ENCODE measurements around the gene GFPT1.

The GFPT1 gene

DNA sequence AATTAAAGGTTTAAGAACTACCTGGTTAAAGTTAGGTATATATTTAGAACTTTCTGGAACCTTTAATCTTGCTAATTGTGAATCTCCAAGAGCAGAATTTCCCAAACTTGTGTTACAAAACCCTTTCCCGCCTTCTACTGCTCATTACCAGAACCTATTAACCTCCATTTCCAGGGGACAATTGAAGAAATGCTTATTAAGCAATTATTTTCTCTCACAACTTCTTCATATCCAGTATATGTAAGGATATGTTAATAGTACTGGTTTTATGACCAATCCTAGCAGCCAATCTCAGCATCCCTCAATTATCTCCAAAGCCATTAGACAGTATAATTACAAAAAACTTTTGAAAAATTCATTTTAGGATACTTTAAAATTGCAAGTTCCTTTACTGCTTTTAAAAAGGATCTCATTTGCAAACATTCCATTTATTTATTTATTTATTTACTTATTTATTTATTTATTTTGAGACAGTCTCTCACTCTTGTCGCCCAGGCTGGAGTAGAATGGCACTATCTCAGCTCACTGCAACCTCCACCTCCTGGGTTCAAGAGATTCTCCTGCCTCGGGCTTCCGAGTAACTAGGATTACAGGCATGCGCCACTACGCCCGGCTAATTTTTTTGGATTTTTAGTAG is 3.7 kb downstream of the GFPT1 start:
- H3K27ac ChIP-seq (ENCODE audit: low read depth, low read length, severe bottlenecking), result no peak overlapping the region
- WGBS, 2 experiments (ENCODE audit: insufficient coverage in 2 of 2), result 100% methylated on average over 1 of the region's 7 CpGs
- H3K4me3 ChIP-seq (ENCODE audit: extremely low read depth, insufficient read depth, low read length, poor library complexity, severe bottlenecking), result no peak overlapping the region

GRCh38 chr2:69382547-69382946 is 4.5 kb downstream of the GFPT1 start:
- 83 to 100% methylated on average over 1 to 2 of the region's 2 CpGs for WGBS, 2 experiments (ENCODE audit: insufficient coverage in 2 of 2)
- peaks cover 34% of the 10 kb centered on the region for H3K36me3 ChIP-seq (ENCODE audit: control insufficient read depth, insufficient read depth, low read length)
- H3K4me1 ChIP-seq (ENCODE audit: control insufficient read depth, insufficient read depth, low read length, poor library complexity, severe bottlenecking), result peaks cover 4% of the 10 kb centered on the region
- H3K4me3 ChIP-seq (ENCODE audit: extremely low read depth, insufficient read depth, low read length, poor library complexity, severe bottlenecking), result no peak overlapping the region
- no peaks in the 10 kb centered on the region for H3K9me3 ChIP-seq (ENCODE audit: control insufficient read depth, low read length)
- H3K27ac ChIP-seq (ENCODE audit: low read depth, low read length, severe bottlenecking), result no peak overlapping the region

More for the DNA sequence above, 3.7 kb downstream of the GFPT1 start:
- Histone ChIP-seq H3K36me3 (ENCODE audit: control insufficient read depth, insufficient read depth, low read length) (peaks cover 34% of the 10 kb centered on the region), H3K4me1 (ENCODE audit: control insufficient read depth, insufficient read depth, low read length, poor library complexity, severe bottlenecking) (peaks cover 4% of the 10 kb centered on the region), H3K9me3 (ENCODE audit: control insufficient read depth, low read length) (no peaks in the 10 kb centered on the region)

GRCh38 chr2:69381337-69381737 is 5.7 kb downstream of the GFPT1 start:
- WGBS, 2 experiments (ENCODE audit: insufficient coverage in 2 of 2), result 80 to 100% methylated on average over 1 of the region's 1 CpG
- no peaks in the 10 kb centered on the region for H3K9me3 ChIP-seq (ENCODE audit: control insufficient read depth, low read length)
- peaks cover 4% of the 10 kb centered on the region for H3K4me1 ChIP-seq (ENCODE audit: control insufficient read depth, insufficient read depth, low read length, poor library complexity, severe bottlenecking)
- no peak overlapping the region for H3K27ac ChIP-seq (ENCODE audit: low read depth, low read length, severe bottlenecking)
- H3K4me3 ChIP-seq (ENCODE audit: extremely low read depth, insufficient read depth, low read length, poor library complexity, severe bottlenecking), result no peak overlapping the region
- H3K36me3 ChIP-seq (ENCODE audit: control insufficient read depth, insufficient read depth, low read length), result peaks cover 34% of the 10 kb centered on the region

- Histone ChIP-seq H3K27ac (ENCODE audit: low read depth, low read length, severe bottlenecking) (no peak overlapping the region), H3K9me3 (ENCODE audit: control insufficient read depth, low read length) (no peaks in the 10 kb centered on the region), H3K36me3 (ENCODE audit: control insufficient read depth, insufficient read depth, low read length) (peaks cover 41% of the 10 kb centered on the region), H3K4me3 (ENCODE audit: extremely low read depth, insufficient read depth, low read length, poor library complexity, severe bottlenecking) (no peak overlapping the region), H3K4me1 (ENCODE audit: control insufficient read depth, insufficient read depth, low read length, poor library complexity, severe bottlenecking) (peaks cover 4% of the 10 kb centered on the region)
- 97 to 98% methylated on average over 8 to 9 of the region's 12 CpGs for WGBS, 2 experiments (ENCODE audit: insufficient coverage in 2 of 2)
These were observed 6.7 kb downstream of the GFPT1 start for GRCh38 chr2:69380072-69380917.

DNA sequence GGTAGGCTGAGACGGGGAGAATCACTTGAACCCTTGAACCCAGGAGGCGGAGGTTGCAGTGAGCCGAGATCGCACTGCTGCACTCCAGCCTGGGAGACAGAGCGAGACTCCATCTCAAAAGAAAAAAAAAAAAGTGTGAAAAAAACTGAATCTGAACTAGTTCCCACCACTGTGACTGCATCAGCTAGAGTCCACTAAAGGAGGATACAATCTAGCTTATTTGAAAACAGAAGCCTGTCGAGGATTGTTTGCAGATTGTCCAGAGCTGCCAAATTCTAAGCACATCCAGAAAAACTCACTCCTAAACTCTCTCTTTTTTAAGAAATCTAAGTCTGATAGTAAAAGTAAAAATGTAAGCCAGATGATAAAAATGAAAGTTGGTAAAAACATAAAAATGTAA is 10.6 kb downstream of the GFPT1 start:
- Histone ChIP-seq H3K4me1 (ENCODE audit: control insufficient read depth, insufficient read depth, low read length, poor library complexity, severe bottlenecking) (no peaks in the 10 kb centered on the region), H3K36me3 (ENCODE audit: control insufficient read depth, insufficient read depth, low read length) (peaks cover 49% of the 10 kb centered on the region), H3K9me3 (ENCODE audit: control insufficient read depth, low read length) (no peaks in the 10 kb centered on the region), H3K4me3 (ENCODE audit: extremely low read depth, insufficient read depth, low read length, poor library complexity, severe bottlenecking) (no peak overlapping the region), H3K27ac (ENCODE audit: low read depth, low read length, severe bottlenecking) (no peak overlapping the region)
- 91 to 94% methylated on average over 4 to 5 of the region's 6 CpGs for WGBS, 2 experiments (ENCODE audit: insufficient coverage in 2 of 2)

DNA sequence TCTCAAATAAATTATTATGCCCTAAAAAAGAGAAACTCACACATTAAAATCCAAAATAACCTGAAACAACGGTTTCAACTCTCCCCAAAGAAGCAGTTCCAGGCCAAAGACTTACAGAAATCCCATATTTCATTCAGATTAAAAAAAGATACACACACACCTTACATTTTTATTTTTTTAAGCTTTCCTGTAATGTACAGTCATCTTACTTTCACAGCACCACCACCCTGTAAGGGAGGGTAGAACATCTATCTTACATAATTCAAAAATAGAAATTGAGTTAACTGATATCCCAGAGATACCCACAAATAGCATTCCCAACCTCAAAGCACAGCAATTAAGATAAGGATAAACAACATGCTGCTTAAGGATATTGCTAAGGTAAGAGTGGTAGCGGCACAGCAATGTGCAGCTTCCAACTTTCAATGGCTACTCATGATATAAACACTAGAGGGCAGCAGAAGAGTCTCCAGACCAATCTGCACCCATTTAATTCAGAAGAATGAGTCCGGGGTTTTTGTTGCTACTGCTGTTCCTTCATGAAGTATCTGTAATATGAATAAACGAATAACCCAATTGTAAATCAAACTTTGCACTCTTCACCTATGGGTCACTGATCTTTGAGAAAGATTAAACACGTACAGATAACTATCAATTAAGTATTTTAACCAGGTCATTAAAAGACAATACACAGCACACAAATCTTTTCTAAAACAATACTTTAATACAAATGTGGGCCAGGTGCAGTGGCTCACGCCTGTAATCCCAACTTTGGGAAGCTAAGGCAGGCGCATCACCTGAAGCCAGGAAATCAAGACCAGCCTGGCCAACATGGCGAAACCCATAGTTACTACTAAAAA is 11.3 kb downstream of the GFPT1 start:
- H3K27ac ChIP-seq (ENCODE audit: low read depth, low read length, severe bottlenecking), result no peak overlapping the region
- H3K9me3 ChIP-seq (ENCODE audit: control insufficient read depth, low read length), result no peaks in the 10 kb centered on the region
- WGBS, 2 experiments (ENCODE audit: insufficient coverage in 2 of 2), result 90 to 95% methylated on average over 3 to 6 of the region's 8 CpGs
- H3K4me1 ChIP-seq (ENCODE audit: control insufficient read depth, insufficient read depth, low read length, poor library complexity, severe bottlenecking), result peaks cover 4% of the 10 kb centered on the region
- peaks cover 55% of the 10 kb centered on the region for H3K36me3 ChIP-seq (ENCODE audit: control insufficient read depth, insufficient read depth, low read length)
- no peak overlapping the region for H3K4me3 ChIP-seq (ENCODE audit: extremely low read depth, insufficient read depth, low read length, poor library complexity, severe bottlenecking)

DNA sequence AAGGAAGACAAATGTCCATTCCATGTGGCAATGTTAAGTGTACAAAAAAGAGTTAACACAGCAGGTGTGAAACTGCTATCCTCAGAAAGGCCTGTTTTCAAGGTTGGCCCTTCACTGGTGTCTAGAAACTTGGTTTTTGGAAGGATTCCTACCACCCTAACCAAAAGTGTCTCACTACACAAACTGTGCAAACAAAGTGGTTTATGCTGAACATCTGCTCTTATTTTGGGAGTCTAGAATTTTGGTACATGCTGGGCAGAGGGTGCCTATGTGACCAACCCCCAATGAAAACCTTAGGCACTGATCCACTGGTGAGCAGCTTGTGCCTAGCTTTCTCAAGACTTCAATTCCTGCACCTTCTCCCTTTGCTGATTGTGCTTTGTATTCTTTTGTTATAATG is 14.3 kb downstream of the GFPT1 start:
- Histone ChIP-seq H3K27ac (ENCODE audit: low read depth, low read length, severe bottlenecking) (no peak overlapping the region), H3K9me3 (ENCODE audit: control insufficient read depth, low read length) (no peaks in the 10 kb centered on the region), H3K4me1 (ENCODE audit: control insufficient read depth, insufficient read depth, low read length, poor library complexity, severe bottlenecking) (peaks cover 5% of the 10 kb centered on the region), H3K36me3 (ENCODE audit: control insufficient read depth, insufficient read depth, low read length) (peaks cover 69% of the 10 kb centered on the region), H3K4me3 (ENCODE audit: extremely low read depth, insufficient read depth, low read length, poor library complexity, severe bottlenecking) (no peak overlapping the region)

DNA sequence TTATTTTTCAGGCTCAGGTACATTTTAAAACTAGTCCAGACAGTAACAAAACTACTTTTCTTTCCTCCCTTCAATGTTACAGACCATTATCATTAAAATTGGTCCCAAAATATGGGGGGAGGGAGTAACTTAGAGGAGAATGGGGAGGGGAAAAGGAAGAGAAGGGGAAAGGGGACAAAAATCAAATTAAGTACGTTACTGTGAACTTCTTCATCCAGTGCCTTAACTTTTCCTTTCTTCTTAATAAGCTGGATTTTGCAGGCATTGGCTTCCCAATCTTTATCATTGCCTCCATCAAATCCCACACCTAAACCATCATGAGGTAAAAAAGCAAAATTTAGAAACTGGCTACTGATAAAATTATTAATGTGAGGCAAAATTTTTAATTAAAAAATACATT is 17.2 kb downstream of the GFPT1 start:
- WGBS, 2 experiments (ENCODE audit: insufficient coverage in 2 of 2), result 100% methylated on average over 1 of the region's 1 CpG; no CpG with 5 or more reads in 1 of the 2 experiments
- no peak overlapping the region for H3K27ac ChIP-seq (ENCODE audit: low read depth, low read length, severe bottlenecking)
- H3K4me3 ChIP-seq (ENCODE audit: extremely low read depth, insufficient read depth, low read length, poor library complexity, severe bottlenecking), result no peak overlapping the region
- peaks cover 91% of the 10 kb centered on the region for H3K36me3 ChIP-seq (ENCODE audit: control insufficient read depth, insufficient read depth, low read length)
- H3K4me1 ChIP-seq (ENCODE audit: control insufficient read depth, insufficient read depth, low read length, poor library complexity, severe bottlenecking), result peaks cover 5% of the 10 kb centered on the region
- no peaks in the 10 kb centered on the region for H3K9me3 ChIP-seq (ENCODE audit: control insufficient read depth, low read length)

DNA sequence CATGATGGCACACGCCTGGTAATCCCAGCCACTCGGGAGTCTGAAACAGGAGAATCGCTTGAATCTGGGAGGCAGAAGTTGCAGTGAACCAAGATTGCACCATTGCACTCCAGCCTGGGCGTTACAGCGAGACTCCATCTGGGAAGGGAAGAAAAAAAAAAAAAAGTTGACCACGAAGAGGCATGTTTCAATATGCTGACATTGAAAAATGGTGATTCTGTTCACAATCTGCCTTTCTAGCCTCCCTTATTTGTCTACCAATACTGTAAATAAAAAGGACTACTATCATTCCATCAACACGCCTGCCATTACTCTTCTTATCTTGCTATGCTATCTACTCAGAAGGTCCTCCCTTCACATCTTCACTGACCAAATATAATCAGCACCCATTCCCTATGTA is 18.4 kb downstream of the GFPT1 start:
- Histone ChIP-seq H3K4me1 (ENCODE audit: control insufficient read depth, insufficient read depth, low read length, poor library complexity, severe bottlenecking) (peaks cover 5% of the 10 kb centered on the region), H3K9me3 (ENCODE audit: control insufficient read depth, low read length) (no peaks in the 10 kb centered on the region), H3K27ac (ENCODE audit: low read depth, low read length, severe bottlenecking) (no peak overlapping the region), H3K4me3 (ENCODE audit: extremely low read depth, insufficient read depth, low read length, poor library complexity, severe bottlenecking) (no peak overlapping the region), H3K36me3 (ENCODE audit: control insufficient read depth, insufficient read depth, low read length) (peaks cover 94% of the 10 kb centered on the region)
- WGBS, 2 experiments (ENCODE audit: insufficient coverage in 2 of 2), result 94 to 98% methylated on average over 6 of the region's 7 CpGs

- Histone ChIP-seq H3K27ac (ENCODE audit: low read depth, low read length, severe bottlenecking) (no peak overlapping the region), H3K9me3 (ENCODE audit: control insufficient read depth, low read length) (no peaks in the 10 kb centered on the region), H3K4me1 (ENCODE audit: control insufficient read depth, insufficient read depth, low read length, poor library complexity, severe bottlenecking) (no peaks in the 10 kb centered on the region), H3K36me3 (ENCODE audit: control insufficient read depth, insufficient read depth, low read length) (peaks cover 97% of the 10 kb centered on the region), H3K4me3 (ENCODE audit: extremely low read depth, insufficient read depth, low read length, poor library complexity, severe bottlenecking) (no peak overlapping the region)
These were observed 27.7 kb downstream of the GFPT1 start for GRCh38 chr2:69359371-69359770.

All from mesodermal cell (in vitro differentiated cells).